ENCODE measurements around the gene DPY19L1.

DNA sequence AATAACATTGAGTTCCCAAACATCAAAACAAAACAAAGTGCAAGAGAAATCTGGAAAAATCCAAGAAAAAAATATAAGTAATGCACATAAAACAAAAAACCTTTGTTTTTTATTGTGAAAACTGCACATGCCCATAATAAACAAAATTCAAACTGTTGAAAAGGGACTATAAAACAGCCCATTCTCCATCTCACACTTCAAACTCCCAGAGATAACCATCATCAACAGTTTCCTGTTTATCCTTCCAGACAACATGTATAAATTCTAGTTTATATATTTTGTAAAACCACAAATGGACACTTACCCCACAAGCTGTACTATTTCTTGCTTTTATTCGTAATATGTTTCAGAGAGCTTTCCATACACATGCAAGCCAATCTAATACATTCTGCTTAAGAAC, 79.3 kb downstream of the DPY19L1 start:
- TF ChIP-seq, protein P1, sequence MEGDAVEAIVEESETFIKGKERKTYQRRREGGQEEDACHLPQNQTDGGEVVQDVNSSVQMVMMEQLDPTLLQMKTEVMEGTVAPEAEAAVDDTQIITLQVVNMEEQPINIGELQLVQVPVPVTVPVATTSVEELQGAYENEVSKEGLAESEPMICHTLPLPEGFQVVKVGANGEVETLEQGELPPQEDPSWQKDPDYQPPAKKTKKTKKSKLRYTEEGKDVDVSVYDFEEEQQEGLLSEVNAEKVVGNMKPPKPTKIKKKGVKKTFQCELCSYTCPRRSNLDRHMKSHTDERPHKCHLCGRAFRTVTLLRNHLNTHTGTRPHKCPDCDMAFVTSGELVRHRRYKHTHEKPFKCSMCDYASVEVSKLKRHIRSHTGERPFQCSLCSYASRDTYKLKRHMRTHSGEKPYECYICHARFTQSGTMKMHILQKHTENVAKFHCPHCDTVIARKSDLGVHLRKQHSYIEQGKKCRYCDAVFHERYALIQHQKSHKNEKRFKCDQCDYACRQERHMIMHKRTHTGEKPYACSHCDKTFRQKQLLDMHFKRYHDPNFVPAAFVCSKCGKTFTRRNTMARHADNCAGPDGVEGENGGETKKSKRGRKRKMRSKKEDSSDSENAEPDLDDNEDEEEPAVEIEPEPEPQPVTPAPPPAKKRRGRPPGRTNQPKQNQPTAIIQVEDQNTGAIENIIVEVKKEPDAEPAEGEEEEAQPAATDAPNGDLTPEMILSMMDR (conservative IDR thresholded peaks at IDR 0.05 in 1 of 2, IDR thresholded peaks at IDR 0.05 in 1 of 2; ENCODE audit: extremely low read depth in 1 of 2, insufficient read depth in 1 of 2, low read depth in 1 of 2, low read length in 2 of 2) = no peak
- no peak for TF ChIP-seq EZH2 (IDR thresholded peaks at IDR 0.05; ENCODE audit: borderline replicate concordance, low read length)
